Measurements from ENCODE around the gene CCDC15.

CCDC15 gene

DNA sequence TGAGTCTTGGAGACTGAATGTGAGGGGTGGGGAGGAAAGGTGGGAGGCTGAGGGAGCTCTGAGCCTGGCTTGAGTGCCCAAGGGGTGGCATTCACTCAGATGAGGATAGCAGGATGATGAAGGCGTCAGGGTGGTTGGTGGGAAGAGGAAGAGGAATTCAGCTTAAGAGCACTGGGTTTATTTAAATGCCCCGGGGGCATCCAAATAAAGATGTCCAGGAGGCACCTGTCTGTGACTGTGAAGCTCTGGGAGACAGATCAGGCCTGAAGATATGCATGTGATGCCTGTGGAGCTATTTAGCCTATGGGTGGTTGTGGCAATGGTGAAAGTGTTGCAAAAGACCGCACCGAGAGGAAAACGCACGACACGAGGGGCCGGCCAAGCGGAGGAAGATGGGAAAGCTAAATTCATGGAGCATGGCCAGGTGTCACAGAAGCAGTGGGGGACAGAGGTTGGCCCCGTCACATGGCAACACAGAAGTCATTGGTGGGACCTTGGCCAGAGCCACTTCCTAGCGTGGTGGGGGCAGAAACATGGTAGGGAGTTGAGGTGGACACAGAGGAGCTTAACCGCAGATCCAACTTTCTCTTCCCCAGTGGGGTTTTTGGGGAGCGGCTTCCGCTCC, 124.6 kb downstream of the CCDC15 start:
- no peak for TF ChIP-seq CTCF (IDR thresholded peaks at IDR 0.05; ENCODE audit: extremely low read depth, insufficient read depth, missing control alignments)
- no peak for DNase-seq (ENCODE audit: low spot score)
- in situ Hi-C loops (cut with MboI; ENCODE audit: low pct_unique_long_range_greater_than_20kb, low sequenced_read_pairs, unreplicated experiment), result no loop called here

DNA sequence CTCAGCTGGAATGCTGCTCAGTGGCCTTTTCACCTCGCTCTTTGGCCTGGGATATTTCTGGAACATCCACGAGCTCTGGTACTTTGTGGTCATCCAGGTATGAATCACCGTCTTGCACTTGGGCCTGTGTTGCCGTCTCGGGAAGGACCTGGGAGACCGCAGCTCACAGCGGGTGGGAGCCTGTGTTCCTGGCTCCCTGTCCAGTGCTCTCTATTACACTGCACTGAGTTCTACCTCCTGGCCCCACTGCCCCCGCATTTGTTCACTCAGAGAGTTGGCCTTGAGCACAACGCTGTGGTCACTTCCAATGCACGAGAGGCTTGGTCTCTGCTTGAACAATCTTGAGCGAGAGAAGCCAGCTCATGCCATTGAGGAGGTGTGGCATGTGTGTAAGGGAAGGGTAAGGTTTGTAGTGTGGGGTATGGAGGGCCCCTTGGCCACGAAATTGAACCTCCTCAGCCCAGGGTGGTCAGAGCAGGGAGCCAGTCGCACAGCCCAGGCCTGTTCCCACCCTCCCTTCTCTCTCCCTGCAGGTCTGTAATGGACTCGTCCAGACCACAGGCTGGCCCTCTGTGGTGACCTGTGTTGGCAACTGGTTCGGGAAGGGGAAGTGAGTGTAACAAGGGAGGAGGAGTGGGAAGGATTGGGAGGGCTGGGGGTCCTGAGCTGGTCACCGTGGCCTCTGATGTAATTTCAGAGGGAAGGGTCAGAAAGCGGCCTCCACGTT, 125.3 kb downstream of the CCDC15 start:
- no peak for DNase-seq (ENCODE audit: low spot score)
- in situ Hi-C loops (cut with MboI; ENCODE audit: low pct_unique_long_range_greater_than_20kb, low sequenced_read_pairs, unreplicated experiment), result no loop called here
- no peak for TF ChIP-seq CTCF (IDR thresholded peaks at IDR 0.05; ENCODE audit: extremely low read depth, insufficient read depth, missing control alignments)

GRCh38 chr11:125079878-125080530, 126.0 kb downstream of the CCDC15 start:
- no peak for TF ChIP-seq CTCF (IDR thresholded peaks at IDR 0.05; ENCODE audit: extremely low read depth, insufficient read depth, missing control alignments)
- DNase-seq (ENCODE audit: low spot score), result no peak
- in situ Hi-C loops (cut with MboI; ENCODE audit: low pct_unique_long_range_greater_than_20kb, low sequenced_read_pairs, unreplicated experiment), result no loop called here

DNA sequence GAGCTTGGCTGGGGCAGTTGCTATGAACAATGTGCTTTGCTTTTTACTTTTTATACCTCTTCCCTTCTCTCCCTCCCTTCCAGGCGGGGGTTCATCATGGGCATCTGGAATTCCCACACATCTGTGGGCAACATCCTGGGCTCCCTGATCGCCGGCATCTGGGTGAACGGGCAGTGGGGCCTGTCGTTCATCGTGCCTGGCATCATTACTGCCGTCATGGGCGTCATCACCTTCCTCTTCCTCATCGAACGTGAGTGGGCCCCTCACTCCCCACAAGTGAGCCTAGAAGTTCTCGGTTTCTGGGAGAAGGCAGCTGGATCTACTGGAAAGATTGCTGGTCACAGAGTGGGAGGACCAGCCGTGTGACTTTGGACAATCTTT, 126.5 kb downstream of the CCDC15 start:
- no peak for TF ChIP-seq CTCF (IDR thresholded peaks at IDR 0.05; ENCODE audit: extremely low read depth, insufficient read depth, missing control alignments)
- in situ Hi-C loops (cut with MboI; ENCODE audit: low pct_unique_long_range_greater_than_20kb, low sequenced_read_pairs, unreplicated experiment), result no loop called here
- DNase-seq (ENCODE audit: low spot score), result no peak

- no peak for DNase-seq (ENCODE audit: low spot score)
- in situ Hi-C loops (cut with MboI; ENCODE audit: low pct_unique_long_range_greater_than_20kb, low sequenced_read_pairs, unreplicated experiment), result no loop called here
- TF ChIP-seq CTCF (IDR thresholded peaks at IDR 0.05; ENCODE audit: extremely low read depth, insufficient read depth, missing control alignments), result no peak
These were observed 127.2 kb downstream of the CCDC15 start for GRCh38 chr11:125081098-125081798.

DNA sequence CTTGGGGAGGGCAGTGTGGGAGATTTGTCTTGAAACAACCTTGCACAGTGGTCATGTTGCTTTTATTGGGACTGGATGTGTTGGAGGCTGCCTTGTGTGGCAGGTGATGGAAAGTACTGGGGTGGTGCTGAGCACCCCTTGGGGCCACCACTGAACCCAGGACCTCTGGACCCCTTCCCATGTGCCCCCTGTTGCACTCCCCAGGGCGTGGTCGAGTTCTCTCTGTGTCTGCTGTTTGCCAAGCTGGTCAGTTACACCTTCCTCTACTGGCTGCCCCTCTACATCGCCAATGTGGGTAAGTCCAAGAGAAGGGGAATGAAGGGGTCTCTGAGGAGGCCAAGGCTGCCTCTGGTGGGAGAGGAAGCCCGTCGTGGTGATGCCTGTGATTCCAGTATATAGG, 128.0 kb downstream of the CCDC15 start:
- in situ Hi-C loops (cut with MboI; ENCODE audit: low pct_unique_long_range_greater_than_20kb, low sequenced_read_pairs, unreplicated experiment), result no loop called here
- no peak for DNase-seq (ENCODE audit: low spot score)
- no peak for TF ChIP-seq CTCF (IDR thresholded peaks at IDR 0.05; ENCODE audit: extremely low read depth, insufficient read depth, missing control alignments)
